IMR-90 (cell line): ENCODE measurements around the gene SLC66A3. TPM values are rescaled to one million over a fixed set of nuclear protein-coding genes. Genes with fewer than 3 reads are reported as not detected.

Source experiments
- ATAC-seq: fragments of 200-7000 bp; cut with Tn5 transposase; 2 replicates; pipeline ENCODE4 v1.9.1; 2020; ENCODE audit warnings: low read depth, mild to moderate bottlenecking, moderate library complexity
- BruUV-seq: library from RNA; stranded (reverse); fragments of 400-500 nt; replicated peaks from 2 replicates; lab custom pipeline; 2021; lab: Mats Ljungman, UMichigan
- CTCF ChIA-PET: fragments of 300-600 bp; formaldehyde crosslinking; extraction: SDS; loops from one replicate; lab custom pipeline; 2021; ENCODE audit warnings: antibody characterized with exemption; lab: Yijun Ruan, JAX
- POLR2A ChIA-PET: fragments of 300-600 bp; sonication (Branson Sonifier 250); formaldehyde crosslinking; loops from one replicate; lab custom pipeline; 2022; ENCODE audit warnings: antibody characterized with exemption; ENCODE audit not compliant: unreplicated experiment; lab: Charles Lee
- DNase-seq: peaks from one replicate; pipeline ENCODE4 v3.0.0; 2013
- H2AFZ ChIP-seq: replicated peaks from 2 replicates; pipeline ENCODE3; 2013; ENCODE audit warnings: low read length, mild to moderate bottlenecking; ENCODE audit not compliant: poor library complexity
- H2AK5ac ChIP-seq: 2 replicates; pipeline ENCODE4 v1.6.1; 2013; ENCODE audit warnings: low read depth, low read length, inconsistent platforms
- H2AK9ac ChIP-seq: replicated peaks from 2 replicates; pipeline ENCODE3; 2013; ENCODE audit warnings: mild to moderate bottlenecking, low read depth, low read length, moderate library complexity; ENCODE audit not compliant: poor library complexity
- H2BK120ac ChIP-seq: 2 replicates; pipeline ENCODE4 v1.6.1; 2013; ENCODE audit warnings: low read depth, low read length, inconsistent platforms
- H2BK15ac ChIP-seq: 3 replicates; pipeline ENCODE4 v1.6.1; 2013; ENCODE audit warnings: low read depth, low read length, inconsistent platforms
- H2BK20ac ChIP-seq: 2 replicates; pipeline ENCODE4 v1.6.1; 2013; ENCODE audit warnings: low read depth, mild to moderate bottlenecking, inconsistent platforms, low read length, moderate library complexity
- H2BK5ac ChIP-seq: 2 replicates; pipeline ENCODE4 v1.6.1; 2013; ENCODE audit warnings: mild to moderate bottlenecking, low read depth, low read length, inconsistent platforms; ENCODE audit not compliant: poor library complexity, severe bottlenecking
- H3K14ac ChIP-seq: replicated peaks from 2 replicates; pipeline ENCODE4 v1.6.1; 2013; ENCODE audit warnings: low read depth, low read length, inconsistent platforms
- H3K18ac ChIP-seq: 2 replicates; pipeline ENCODE4 v1.6.1; 2013; ENCODE audit warnings: low read depth, low read length, control low read depth
- H3K23ac ChIP-seq: 2 replicates; pipeline ENCODE4 v1.6.1; 2013; ENCODE audit warnings: low read depth, low read length, inconsistent platforms
- H3K27ac ChIP-seq: 2 replicates; pipeline ENCODE4 v1.5.1; 2013; ENCODE audit warnings: mild to moderate bottlenecking, control low read depth, low read length; ENCODE audit not compliant: insufficient read depth
- H3K27me3 ChIP-seq: 2 replicates; pipeline ENCODE4 v1.6.1; 2013; ENCODE audit warnings: low read length; ENCODE audit not compliant: control insufficient read depth, insufficient read depth
- H3K36me3 ChIP-seq: 2 replicates; pipeline ENCODE4 v1.6.1; 2013; ENCODE audit warnings: low read length, mixed read lengths; ENCODE audit not compliant: control insufficient read depth, insufficient read depth
- H3K4ac ChIP-seq: 2 replicates; pipeline ENCODE4 v1.6.1; 2013; ENCODE audit warnings: low read depth, low read length, inconsistent platforms
- H3K4me1 ChIP-seq: 2 replicates; pipeline ENCODE4 v1.6.1; 2013; ENCODE audit warnings: low read length, mixed read lengths; ENCODE audit not compliant: control insufficient read depth, insufficient read depth
- H3K4me2 ChIP-seq: 2 replicates; pipeline ENCODE4 v1.6.1; 2013; ENCODE audit warnings: low read depth, mild to moderate bottlenecking, control low read depth, low read length, moderate library complexity
- H3K4me3 ChIP-seq: 2 replicates; pipeline ENCODE4 v1.5.1; 2013; ENCODE audit warnings: low read depth, mild to moderate bottlenecking, control low read depth, low read length, moderate library complexity; ENCODE audit not compliant: insufficient read depth
- H3K56ac ChIP-seq: 2 replicates; pipeline ENCODE4 v1.6.1; 2013; ENCODE audit warnings: low read length, inconsistent platforms; ENCODE audit not compliant: insufficient read depth; ENCODE audit errors: extremely low read depth
- H3K79me1 ChIP-seq, 2 experiments: 2 replicates each; pipeline ENCODE4 v1.6.1; 2013; ENCODE audit warnings: low read length in 2 of 2, inconsistent platforms in 1 of 2, low read depth in 1 of 2
- H3K9ac ChIP-seq: 2 replicates; pipeline ENCODE4 v1.6.1; 2013; ENCODE audit warnings: low read depth, low read length, control low read depth
- H3K9me1 ChIP-seq: 2 replicates; pipeline ENCODE4 v1.6.1; 2013; ENCODE audit warnings: low read length, inconsistent platforms; ENCODE audit not compliant: insufficient read depth
- H3K9me3 ChIP-seq: 2 replicates; pipeline ENCODE4 v1.6.1; 2013; ENCODE audit warnings: low read length; ENCODE audit not compliant: control insufficient read depth, insufficient read depth
- H4K20me1 ChIP-seq: 2 replicates; pipeline ENCODE4 v1.6.1; 2013; ENCODE audit warnings: low read length, inconsistent platforms; ENCODE audit not compliant: insufficient read depth
- H4K5ac ChIP-seq: 2 replicates; pipeline ENCODE4 v1.6.1; 2013; ENCODE audit warnings: mild to moderate bottlenecking, low read depth, low read length, control low read depth
- H4K8ac ChIP-seq, 2 experiments: 2 replicates each; pipeline ENCODE4 v1.6.1; 2013; ENCODE audit warnings: low read depth in 2 of 2, low read length in 2 of 2, control low read depth in 1 of 2, inconsistent platforms in 1 of 2
- H4K91ac ChIP-seq: 2 replicates; pipeline ENCODE4 v1.6.1; 2013; ENCODE audit warnings: low read depth, low read length, inconsistent platforms; ENCODE audit not compliant: insufficient read depth
- BHLHE40 ChIP-seq: fragments of 150-350 bp; IDR thresholded peaks from 2 replicates; pipeline ENCODE4 v1.6.1; 2016; ENCODE audit warnings: mild to moderate bottlenecking, low read depth, low read length
- CEBPB ChIP-seq: IDR thresholded peaks from 2 replicates; pipeline ENCODE4 v1.6.1; 2012; ENCODE audit warnings: low read depth, low read length, improper control_type of control experiment
- FOS ChIP-seq: fragments of 150-350 bp; IDR thresholded peaks from 2 replicates; pipeline ENCODE4 v1.6.1; 2016; ENCODE audit warnings: low read depth, low read length
- MAZ ChIP-seq: IDR thresholded peaks from 2 replicates; pipeline ENCODE4 v1.6.1; 2012; ENCODE audit warnings: low read depth, mild to moderate bottlenecking, low read length, improper control_type of control experiment, moderate library complexity, borderline replicate concordance
- RAD21 ChIP-seq: IDR thresholded peaks from 2 replicates; pipeline ENCODE4 v1.6.1; 2012; ENCODE audit warnings: low read length, improper control_type of control experiment
- WGBS, 2 experiments: methylation state at CpG; one replicate each; pipeline versions ENCODE4 v1.1.5 to v1.1.7; 2013; ENCODE audit warnings: missing lambda C conversion rate in 2 of 2; ENCODE audit not compliant: insufficient read length in 1 of 2; ENCODE audit errors: extremely low coverage in 2 of 2; 5-methylcytosine and 5-hydroxymethylcytosine counted together
- dilution Hi-C: fragments of 300-500 bp; cut with HindIII; formaldehyde crosslinking; loops from one replicate; pipeline ENCODE4 v1.14.3; 2018; ENCODE audit warnings: low sequenced_read_pairs; ENCODE audit not compliant: unreplicated experiment
- in situ Hi-C: fragments of 300-500 bp; cut with MboI; formaldehyde crosslinking; loops from 3 replicates; pipeline ENCODE4 v1.14.3; 2019; ENCODE audit warnings: low sequenced_read_pairs, inconsistent platforms, mixed read lengths
- intact Hi-C: fragments of 100-400 bp; cut with micrococcal nuclease; formaldehyde crosslinking; loops from 2 replicates; pipeline ENCODE4 v1.10.0; 2022
- polyA plus RNA-seq, 3 experiments: library from polyadenylated mRNA; depleted of rRNA; stranded (reverse); fragments of >200 nt; gene quantifications; 2 replicates each; pipeline ENCODE4 v1.2.3, GENCODE V29; 2012; ENCODE audit warnings: low replicate concordance in 1 of 3
- total RNA-seq: library from RNA; depleted of rRNA; stranded (reverse); fragments of >200 nt; gene quantifications from 2 replicates; pipeline ENCODE4 v1.2.3, GENCODE V29; 2012

SLC66A3 gene
- total and polyA plus RNA-seq, 2 of the 4 experiments (the other 2 are of a cell fraction), result 18.1 to 25.2 TPM

- Histone ChIP-seq H4K5ac (no peak overlapping the region), H4K91ac (no peak overlapping the region)
These were observed 20.9 kb upstream of the SLC66A3 start for GRCh38 chr2:11134349-11134748.

More at GRCh38 chr2:11134349-11134748, 20.9 kb upstream of the SLC66A3 start:
- no peaks in the 10 kb centered on the region for H3K9me1 ChIP-seq
- H3K9me3 ChIP-seq, result no peaks in the 10 kb centered on the region
- TF ChIP-seq MAZ (no peak), BHLHE40 (no peak), CEBPB (peak; percentile 84), RAD21 (no peak), FOS (no peak)
- no peak overlapping the region for H3K18ac ChIP-seq
- H2BK15ac ChIP-seq, result no peak overlapping the region
- no peak overlapping the region for H2BK120ac ChIP-seq
- no peak overlapping the region for H3K23ac ChIP-seq
- no peak overlapping the region for H3K27ac ChIP-seq
- H3K14ac ChIP-seq, result no peak overlapping the region
- in situ Hi-C loops (loop anchor here (5.0 to 25.0 kb wide), 2 partner anchors 308 to 628 kb away; no protein-coding TSS in a partner anchor), dilution Hi-C loops (no loop called here), intact Hi-C loops (loop anchor here (5.0 to 10.0 kb wide), 2 partner anchors 170 to 643 kb away; no protein-coding TSS in a partner anchor)
- H3K4me2 ChIP-seq, result no peak overlapping the region; the same call in 1 of the 2 replicates
- POLR2A ChIA-PET, result no interaction called here
- H3K27me3 ChIP-seq, result no peaks in the 10 kb centered on the region; the same call in 1 of the 2 replicates
- H3K4me1 ChIP-seq, result peaks cover 8% of the 10 kb centered on the region; the same call in 1 of the 2 replicates
- no peaks in the 10 kb centered on the region for H3K36me3 ChIP-seq
- H4K20me1 ChIP-seq, result no peaks in the 10 kb centered on the region
- H2BK5ac ChIP-seq, result no peak overlapping the region
- no peak overlapping the region for H3K9ac ChIP-seq
- no peaks in the 10 kb centered on the region for H3K79me1 ChIP-seq
- no peak overlapping the region for H3K56ac ChIP-seq
- no peak overlapping the region for H2AK5ac ChIP-seq
- no peak for ATAC-seq
- H4K8ac ChIP-seq, result no peak overlapping the region
- no peak overlapping the region for H2BK20ac ChIP-seq
- no peak overlapping the region for H2AK9ac ChIP-seq
- H3K4me3 ChIP-seq, result no peak overlapping the region
- DNase-seq, result no peak
- 52% methylated on average over 2 of the region's 5 CpGs; no CpG with 5 or more reads in 1 of the 2 experiments for WGBS, 2 experiments
- CTCF ChIA-PET, result interaction anchor here (2.1 to 2.6 kb wide), 3 partner anchors 9 to 450 kb away, joined by 8 to 13 read pairs (median 10); no protein-coding TSS in a partner anchor
- no peak overlapping the region for H2AFZ ChIP-seq
- no TSS peak for BruUV-seq
- no peak overlapping the region for H3K4ac ChIP-seq
